CD4-positive, alpha-beta T cell (primary cell): Measurements from ENCODE around the gene TNFAIP2. TPM values are rescaled to one million over a fixed set of nuclear protein-coding genes. Genes with fewer than 3 reads are reported as not detected.

Experiments
- ATAC-seq: fragments of 200-7000 bp; cut with Tn5 transposase; one replicate; pipeline ENCODE4 v1.10.0; 2022; ENCODE audit warnings: mild to moderate bottlenecking; ENCODE audit not compliant: poor library complexity
- CTCF ChIA-PET: fragments of 350-600 bp; sonication (Branson Sonifier 250); formaldehyde crosslinking; loops from one replicate; lab custom pipeline; 2021; ENCODE audit warnings: antibody characterized with exemption, inconsistent platforms; lab: Charles Lee
- POLR2A ChIA-PET: fragments of 350-600 bp; sonication (Branson Sonifier 250); formaldehyde crosslinking; loops from one replicate; lab custom pipeline; 2021; ENCODE audit warnings: antibody characterized with exemption, inconsistent platforms; lab: Charles Lee
- DNase-seq, 14 experiments: peaks; one replicate each; pipeline ENCODE4 v3.0.0-alpha.2; 2013 to 2020; ENCODE audit warnings: mixed read lengths in 2 of 14
- H3K27ac ChIP-seq, 2 donors: one replicate each; pipeline versions ENCODE4 v1.5.1 to v1.7.0; 2013; ENCODE audit warnings: low read length in 2 of 2, low read depth in 1 of 2, mild to moderate bottlenecking in 1 of 2
- H3K27me3 ChIP-seq, 2 experiments: 1 replicate in 1 of 2; 2 replicates in 1 of 2; pipeline versions ENCODE4 v1.6.1 to v1.7.0; 2013; ENCODE audit warnings: low read length in 2 of 2, control low read depth in 1 of 2, mild to moderate bottlenecking in 1 of 2, moderate library complexity in 1 of 2; ENCODE audit not compliant: insufficient read depth in 2 of 2, control insufficient read depth in 1 of 2
- H3K36me3 ChIP-seq: one replicate; pipeline ENCODE4 v1.6.1; 2013; ENCODE audit warnings: low read length, control low read depth; ENCODE audit not compliant: insufficient read depth
- H3K4me1 ChIP-seq: one replicate; pipeline ENCODE4 v1.6.1; 2013; ENCODE audit warnings: low read length, control low read depth; ENCODE audit not compliant: insufficient read depth
- H3K4me3 ChIP-seq: one replicate; pipeline ENCODE4 v1.5.1; 2013; ENCODE audit warnings: mild to moderate bottlenecking, low read length, moderate library complexity
- H3K9me3 ChIP-seq, 2 experiments: 1 replicate in 1 of 2; 2 replicates in 1 of 2; pipeline versions ENCODE4 v1.6.1 to v1.7.0; 2013; ENCODE audit warnings: low read length in 2 of 2, mild to moderate bottlenecking in 2 of 2, control low read depth in 1 of 2, moderate library complexity in 1 of 2; ENCODE audit not compliant: control insufficient read depth in 1 of 2, insufficient read depth in 1 of 2
- H3K27ac Mint-ChIP-seq: one replicate; pipeline ENCODE4 v1.8.0; 2020; ENCODE audit warnings: mixed read lengths
- H3K27me3 Mint-ChIP-seq: one replicate; pipeline ENCODE4 v1.8.0; 2021; ENCODE audit warnings: mixed read lengths
- H3K36me3 Mint-ChIP-seq: one replicate; pipeline ENCODE4 v1.8.0; 2021; ENCODE audit warnings: low read depth, mixed read lengths
- H3K4me1 Mint-ChIP-seq: one replicate; pipeline ENCODE4 v1.8.0; 2021; ENCODE audit warnings: low read depth, mixed read lengths
- H3K4me3 Mint-ChIP-seq: one replicate; pipeline ENCODE4 v1.8.0; 2020; ENCODE audit warnings: mild to moderate bottlenecking, mixed read lengths
- H3K9me3 Mint-ChIP-seq: one replicate; pipeline ENCODE4 v1.8.0; 2020; ENCODE audit warnings: mixed read lengths
- CTCF ChIP-seq: fragments of 200-600 bp; IDR thresholded peaks from one replicate; pipeline ENCODE4 v1.8.0; 2022; ENCODE audit warnings: antibody characterized with exemption, mild to moderate bottlenecking
- intact Hi-C, 2 experiments: fragments of 100-400 bp; cut with DNase I in 1 of 2; cut with micrococcal nuclease in 1 of 2; formaldehyde crosslinking; loops; one replicate each; pipeline versions ENCODE4 v1.15.1 to v1.9.0; 2023 to 2025; cut with DNase I, micrococcal nuclease
- total RNA-seq, 174 experiments: library from RNA in 2 of 174; stranded (reverse) in 2 of 174; gene quantifications; one replicate each; pipeline ENCODE4 v1.2.3 and lab custom pipeline; 2021 to 2026

The TNFAIP2 gene
- total RNA-seq, 2 experiments from 2014 or later: 4.4 to 6.1 TPM

- no peak overlapping the region for H3K27ac ChIP-seq
- peak overlapping the region; percentile 45 for H3K4me3 ChIP-seq
- ChIA-PET POLR2A (no interaction called here), CTCF (interaction anchor here (0.9 kb wide), 1 partner anchor 20 kb away, joined by 3 read pairs; no protein-coding TSS in a partner anchor)
- Mint-ChIP-seq H3K4me3 (no peak overlapping the region), H3K9me3 (no peaks in the 10 kb centered on the region), H3K36me3 (no peaks in the 10 kb centered on the region), H3K27ac (no peak overlapping the region), H3K27me3 (peaks cover 34% of the 10 kb centered on the region), H3K4me1 (peaks cover 4% of the 10 kb centered on the region)
- H3K4me1 ChIP-seq: peaks cover 29% of the 10 kb centered on the region
- DNase-seq (no peak), ATAC-seq (no peak)
- peaks cover 30 to 41% of the 10 kb centered on the region in 2 experiments for H3K27me3 ChIP-seq
- no peak for TF ChIP-seq CTCF
- intact Hi-C loops: no loop called here
- H3K9me3 ChIP-seq: peaks cover 0 to 10% of the 10 kb centered on the region in 2 experiments
- no peaks in the 10 kb centered on the region for H3K36me3 ChIP-seq
These were observed 1.3 kb downstream of the TNFAIP2 start for GRCh38 chr14:103124501-103125001.

- H3K36me3 Mint-ChIP-seq: no peaks in the 10 kb centered on the region
- no peak for TF ChIP-seq CTCF
- H3K27me3 Mint-ChIP-seq: peaks cover 25% of the 10 kb centered on the region
- Histone ChIP-seq H3K4me3 (peak overlapping the region; percentile 45), H3K27ac (no peak overlapping the region), H3K4me1 (peaks cover 29% of the 10 kb centered on the region), H3K27me3 (peaks cover 30 to 38% of the 10 kb centered on the region in 2 experiments), H3K36me3 (no peaks in the 10 kb centered on the region), H3K9me3 (peaks cover 0 to 10% of the 10 kb centered on the region in 2 experiments)
- ChIA-PET POLR2A (no interaction called here), CTCF (no interaction called here)
- no peaks in the 10 kb centered on the region for H3K9me3 Mint-ChIP-seq
- H3K27ac Mint-ChIP-seq: no peak overlapping the region
- no peak overlapping the region for H3K4me3 Mint-ChIP-seq
- no peak for ATAC-seq
- intact Hi-C loops: no loop called here
- peaks cover 4% of the 10 kb centered on the region for H3K4me1 Mint-ChIP-seq
- no peak for DNase-seq
These were observed 2.1 kb downstream of the TNFAIP2 start for GRCh38 chr14:103125098-103126070.

- ChIA-PET CTCF (no interaction called here), POLR2A (no interaction called here)
- Histone ChIP-seq H3K4me3 (no peak overlapping the region), H3K36me3 (no peaks in the 10 kb centered on the region), H3K27me3 (peaks cover 27 to 30% of the 10 kb centered on the region in 2 experiments), H3K9me3 (peaks cover 0 to 10% of the 10 kb centered on the region in 2 experiments), H3K27ac (no peak overlapping the region), H3K4me1 (peaks cover 25% of the 10 kb centered on the region)
- no peaks in the 10 kb centered on the region for H3K36me3 Mint-ChIP-seq
- TF ChIP-seq CTCF: no peak
- peaks cover 19% of the 10 kb centered on the region for H3K27me3 Mint-ChIP-seq
- ATAC-seq (no peak), DNase-seq (no peak)
- H3K9me3 Mint-ChIP-seq: no peaks in the 10 kb centered on the region
- H3K4me1 Mint-ChIP-seq: no peaks in the 10 kb centered on the region
- intact Hi-C loops: no loop called here
- H3K4me3 Mint-ChIP-seq: no peak overlapping the region
- no peak overlapping the region for H3K27ac Mint-ChIP-seq
These were observed 3.0 kb downstream of the TNFAIP2 start for GRCh38 chr14:103126088-103126872.
